Endodermal cell (in vitro differentiated cells): ENCODE results near the gene MOCOS. TPM values are rescaled to one million over a fixed set of nuclear protein-coding genes. Genes with fewer than 3 reads are reported as not detected.

Source experiments
- DNase-seq: peaks from one replicate; pipeline ENCODE4 v3.0.0-alpha.2; 2017
- H3K27ac ChIP-seq: 2 replicates; pipeline ENCODE4 v1.5.1; 2013; ENCODE audit warnings: mild to moderate bottlenecking, low read depth, low read length, moderate library complexity
- H3K27me3 ChIP-seq: 2 replicates; pipeline ENCODE4 v1.6.1; 2013; ENCODE audit warnings: mild to moderate bottlenecking, low read length, moderate library complexity; ENCODE audit not compliant: insufficient read depth, control insufficient read depth, poor library complexity, severe bottlenecking
- H3K36me3 ChIP-seq: 2 replicates; pipeline ENCODE4 v1.7.0; 2013; ENCODE audit warnings: mild to moderate bottlenecking, low read length, moderate library complexity; ENCODE audit not compliant: control insufficient read depth, insufficient read depth
- H3K4me1 ChIP-seq: one replicate; pipeline ENCODE4 v1.7.0; 2013; ENCODE audit warnings: low read length; ENCODE audit not compliant: control insufficient read depth, insufficient read depth
- H3K4me3 ChIP-seq: 2 replicates; pipeline ENCODE4 v1.5.1; 2013; ENCODE audit warnings: mild to moderate bottlenecking, low read length, moderate library complexity
- H3K9ac ChIP-seq: 2 replicates; pipeline ENCODE4 v1.6.1; 2013; ENCODE audit warnings: mild to moderate bottlenecking, low read length, moderate library complexity; ENCODE audit not compliant: poor library complexity, severe bottlenecking; ENCODE audit errors: extremely low read depth
- H3K9me3 ChIP-seq: 2 replicates; pipeline ENCODE4 v1.6.1; 2013; ENCODE audit warnings: mild to moderate bottlenecking, low read length, moderate library complexity; ENCODE audit not compliant: control insufficient read depth
- H3K27ac Mint-ChIP-seq: 2 replicates; pipeline ENCODE4 v1.8.0; 2020; ENCODE audit warnings: mixed read lengths
- H3K27me3 Mint-ChIP-seq: 2 replicates; pipeline ENCODE4 v1.8.0; 2021; ENCODE audit warnings: mild to moderate bottlenecking, mixed read lengths; ENCODE audit not compliant: insufficient read depth
- H3K36me3 Mint-ChIP-seq: 2 replicates; pipeline ENCODE4 v1.8.0; 2020; ENCODE audit warnings: low read depth, mixed read lengths
- H3K4me1 Mint-ChIP-seq: 2 replicates; pipeline ENCODE4 v1.8.0; 2020; ENCODE audit warnings: mixed read lengths
- H3K4me3 Mint-ChIP-seq: 2 replicates; pipeline ENCODE4 v1.8.0; 2020; ENCODE audit warnings: mild to moderate bottlenecking, moderate library complexity, mixed read lengths
- H3K9me3 Mint-ChIP-seq: 2 replicates; pipeline ENCODE4 v1.8.0; 2020; ENCODE audit warnings: mild to moderate bottlenecking, mixed read lengths
- WGBS, 2 experiments: methylation state at CpG; one replicate each; pipeline versions ENCODE4 v1.1.5 to v1.1.7; 2013; ENCODE audit warnings: missing lambda C conversion rate in 2 of 2, mixed read lengths in 1 of 2; ENCODE audit not compliant: insufficient coverage in 1 of 2, insufficient read length in 1 of 2; 5-methylcytosine and 5-hydroxymethylcytosine counted together
- total RNA-seq, 2 donors: library from RNA; stranded (reverse); fragmentation: NEBNext Ultra II Directional in 1 of 2; extraction: Animal tissue kit (Norgen Biotek cat#: 25700) in 1 of 2; gene quantifications; 2 replicates in 1 of 2; 3 replicates in 1 of 2; pipeline ENCODE4 v1.2.1, GENCODE V29; 2021
- TF ChIP-seq, protein P1 (sequence below): fragments of 200-600 bp; sonication (generic); conservative IDR thresholded peaks from 2 replicates; pipeline ENCODE4 v1.5.0; 2021; ENCODE audit warnings: antibody characterized with exemption, mild to moderate bottlenecking

Gene MOCOS
- total RNA-seq, 2 donors from 2014 or later, result 0.51 to 1.4 TPM

GRCh38 chr18:36169938-36170337 lies 17.4 kb upstream of the MOCOS start:
- 90 to 93% methylated on average over 2 to 5 of the region's 5 CpGs for whole genome bisulfite sequencing, 2 experiments

GRCh38 chr18:36175481-36175880 lies 11.8 kb upstream of the MOCOS start:
- Mint-ChIP-seq H3K27me3 (no peaks in the 10 kb centered on the region), H3K9me3 (no peaks in the 10 kb centered on the region), H3K4me3 (no peak overlapping the region), H3K27ac (no peak overlapping the region), H3K4me1 (no peaks in the 10 kb centered on the region), H3K36me3 (peaks cover 43% of the 10 kb centered on the region)
- H3K9ac ChIP-seq, result no peak overlapping the region
- no peak for DNase-seq
- no peak overlapping the region for H3K27ac ChIP-seq
- TF ChIP-seq, protein P1, sequence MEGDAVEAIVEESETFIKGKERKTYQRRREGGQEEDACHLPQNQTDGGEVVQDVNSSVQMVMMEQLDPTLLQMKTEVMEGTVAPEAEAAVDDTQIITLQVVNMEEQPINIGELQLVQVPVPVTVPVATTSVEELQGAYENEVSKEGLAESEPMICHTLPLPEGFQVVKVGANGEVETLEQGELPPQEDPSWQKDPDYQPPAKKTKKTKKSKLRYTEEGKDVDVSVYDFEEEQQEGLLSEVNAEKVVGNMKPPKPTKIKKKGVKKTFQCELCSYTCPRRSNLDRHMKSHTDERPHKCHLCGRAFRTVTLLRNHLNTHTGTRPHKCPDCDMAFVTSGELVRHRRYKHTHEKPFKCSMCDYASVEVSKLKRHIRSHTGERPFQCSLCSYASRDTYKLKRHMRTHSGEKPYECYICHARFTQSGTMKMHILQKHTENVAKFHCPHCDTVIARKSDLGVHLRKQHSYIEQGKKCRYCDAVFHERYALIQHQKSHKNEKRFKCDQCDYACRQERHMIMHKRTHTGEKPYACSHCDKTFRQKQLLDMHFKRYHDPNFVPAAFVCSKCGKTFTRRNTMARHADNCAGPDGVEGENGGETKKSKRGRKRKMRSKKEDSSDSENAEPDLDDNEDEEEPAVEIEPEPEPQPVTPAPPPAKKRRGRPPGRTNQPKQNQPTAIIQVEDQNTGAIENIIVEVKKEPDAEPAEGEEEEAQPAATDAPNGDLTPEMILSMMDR, result no peak
- no peaks in the 10 kb centered on the region for H3K4me1 ChIP-seq
- WGBS, 2 experiments, result 98 to 100% methylated on average over 1 of the region's 1 CpG
- H3K27me3 ChIP-seq, result no peaks in the 10 kb centered on the region
- H3K4me3 ChIP-seq, result no peak overlapping the region
- peaks cover 59% of the 10 kb centered on the region for H3K36me3 ChIP-seq
- H3K9me3 ChIP-seq, result no peaks in the 10 kb centered on the region

More at GRCh38 chr18:36169938-36170337, 17.4 kb upstream of the MOCOS start:
- H3K9ac ChIP-seq, result no peak overlapping the region
- no peaks in the 10 kb centered on the region for H3K27me3 ChIP-seq
- DNase-seq, result no peak
- peaks cover 80% of the 10 kb centered on the region for H3K36me3 ChIP-seq
- Mint-ChIP-seq H3K4me1 (no peaks in the 10 kb centered on the region), H3K4me3 (no peak overlapping the region), H3K27ac (no peak overlapping the region), H3K9me3 (no peaks in the 10 kb centered on the region), H3K27me3 (no peaks in the 10 kb centered on the region), H3K36me3 (peaks cover 72% of the 10 kb centered on the region)
- no peaks in the 10 kb centered on the region for H3K4me1 ChIP-seq
- no peak overlapping the region for H3K4me3 ChIP-seq
- TF ChIP-seq, protein P1, result no peak
- peaks cover 8% of the 10 kb centered on the region for H3K9me3 ChIP-seq
- no peak overlapping the region for H3K27ac ChIP-seq

GRCh38 chr18:36176177-36176584 lies 11.1 kb upstream of the MOCOS start:
- Mint-ChIP-seq H3K27me3 (no peaks in the 10 kb centered on the region), H3K27ac (no peak overlapping the region), H3K36me3 (peaks cover 38% of the 10 kb centered on the region), H3K9me3 (no peaks in the 10 kb centered on the region), H3K4me1 (no peaks in the 10 kb centered on the region), H3K4me3 (no peak overlapping the region)
- H3K4me3 ChIP-seq, result no peak overlapping the region
- H3K36me3 ChIP-seq, result peaks cover 52% of the 10 kb centered on the region
- H3K27ac ChIP-seq, result no peak overlapping the region
- no peaks in the 10 kb centered on the region for H3K4me1 ChIP-seq
- H3K9ac ChIP-seq, result no peak overlapping the region
- H3K27me3 ChIP-seq, result no peaks in the 10 kb centered on the region
- no peak for DNase-seq
- no peaks in the 10 kb centered on the region for H3K9me3 ChIP-seq
- WGBS, 2 experiments, result 93% methylated on average over 2 of the region's 2 CpGs; no CpG with 5 or more reads in 1 of the 2 experiments
- TF ChIP-seq, protein P1, result no peak
